DND-41 (cell line): ENCODE data around the gene PIEZO2.

ENCODE experiments used
- EZH2 ChIP-seq: IDR thresholded peaks from 3 replicates; pipeline ENCODE4 v1.6.1; 2012; ENCODE audit warnings: borderline replicate concordance, low read depth, mild to moderate bottlenecking, moderate library complexity, low read length, inconsistent platforms; ENCODE audit not compliant: severe bottlenecking
- TF ChIP-seq, protein P1 (sequence below): IDR thresholded peaks from 2 replicates; pipeline ENCODE4 v1.5.1; 2012; ENCODE audit warnings: borderline replicate concordance, low read length, moderate library complexity, mild to moderate bottlenecking; ENCODE audit not compliant: poor library complexity, severe bottlenecking; ENCODE audit errors: extremely low read depth

DNA sequence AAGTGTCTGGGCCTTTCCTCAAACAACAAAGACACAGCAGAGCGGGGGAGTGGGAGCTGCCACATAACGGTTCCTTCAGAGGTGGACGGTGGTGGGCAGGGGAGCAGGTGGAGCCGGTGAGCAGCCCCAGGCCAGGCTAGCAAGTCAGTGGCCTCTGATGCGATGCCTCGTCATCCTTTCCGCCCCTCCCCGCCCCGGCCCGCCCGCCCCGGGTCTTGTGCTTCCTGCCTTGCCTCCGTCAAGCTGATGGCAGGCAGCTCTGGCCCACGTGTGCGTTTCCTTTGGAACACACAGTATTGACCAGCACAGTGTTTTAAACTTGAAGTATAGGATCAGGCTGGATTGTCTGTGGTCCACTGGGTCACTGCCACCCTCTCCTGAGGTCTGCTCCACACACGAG, 38.9 kb downstream of the PIEZO2 start:
- no peak for TF ChIP-seq EZH2
- TF ChIP-seq, protein P1, sequence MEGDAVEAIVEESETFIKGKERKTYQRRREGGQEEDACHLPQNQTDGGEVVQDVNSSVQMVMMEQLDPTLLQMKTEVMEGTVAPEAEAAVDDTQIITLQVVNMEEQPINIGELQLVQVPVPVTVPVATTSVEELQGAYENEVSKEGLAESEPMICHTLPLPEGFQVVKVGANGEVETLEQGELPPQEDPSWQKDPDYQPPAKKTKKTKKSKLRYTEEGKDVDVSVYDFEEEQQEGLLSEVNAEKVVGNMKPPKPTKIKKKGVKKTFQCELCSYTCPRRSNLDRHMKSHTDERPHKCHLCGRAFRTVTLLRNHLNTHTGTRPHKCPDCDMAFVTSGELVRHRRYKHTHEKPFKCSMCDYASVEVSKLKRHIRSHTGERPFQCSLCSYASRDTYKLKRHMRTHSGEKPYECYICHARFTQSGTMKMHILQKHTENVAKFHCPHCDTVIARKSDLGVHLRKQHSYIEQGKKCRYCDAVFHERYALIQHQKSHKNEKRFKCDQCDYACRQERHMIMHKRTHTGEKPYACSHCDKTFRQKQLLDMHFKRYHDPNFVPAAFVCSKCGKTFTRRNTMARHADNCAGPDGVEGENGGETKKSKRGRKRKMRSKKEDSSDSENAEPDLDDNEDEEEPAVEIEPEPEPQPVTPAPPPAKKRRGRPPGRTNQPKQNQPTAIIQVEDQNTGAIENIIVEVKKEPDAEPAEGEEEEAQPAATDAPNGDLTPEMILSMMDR = no peak
